ENCODE data around the gene CERK. TPM values are rescaled to one million over a fixed set of nuclear protein-coding genes. Genes with fewer than 3 reads are reported as not detected.

CERK gene
- total and polyA plus RNA-seq, 2 of the 8 experiments (the other 6 are each of a cell fraction or from before 2014, with no cell fraction given): 26.6 to 59.0 TPM

DNA sequence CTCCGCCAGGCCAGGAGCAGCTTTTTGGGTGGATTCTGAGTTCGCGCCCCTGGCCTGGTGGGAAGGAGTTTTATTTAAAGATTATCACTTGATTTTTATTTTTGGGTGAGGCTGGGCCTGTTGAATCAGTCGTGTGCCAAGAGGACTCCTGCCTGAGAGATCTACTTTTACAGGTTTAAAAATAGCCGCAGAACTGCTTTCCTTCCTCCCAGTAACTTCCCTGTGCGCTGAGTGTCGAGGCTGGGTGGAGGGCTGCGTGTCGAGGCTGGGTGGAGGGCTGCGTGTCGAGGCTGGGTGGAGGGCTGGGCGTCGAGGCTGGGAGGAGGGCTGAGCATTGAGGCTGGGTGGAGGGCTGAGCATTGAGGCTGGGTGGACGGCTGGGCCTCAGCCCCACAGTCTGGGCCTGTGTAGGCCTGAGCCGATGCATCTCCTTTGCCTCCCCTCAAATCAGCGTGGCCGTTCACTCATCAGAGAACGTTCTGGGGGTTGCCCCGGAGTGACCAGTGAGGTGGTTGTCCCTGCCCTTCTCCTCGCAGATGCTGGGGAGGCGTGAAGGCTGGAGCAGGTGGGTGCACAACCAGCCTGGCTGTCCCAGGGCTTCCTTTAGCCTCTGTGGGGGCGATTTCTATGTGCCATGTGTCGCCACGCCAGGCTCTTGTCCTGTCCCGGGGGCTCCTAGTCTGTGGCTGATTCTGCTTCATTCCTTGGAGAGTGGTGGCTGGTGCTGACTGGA, 87.8 kb downstream of the CERK start:
- no peak overlapping the region for H2AK5ac ChIP-seq (ENCODE audit: low read depth, low read length)
- TF ChIP-seq SIRT6 (IDR thresholded peaks at IDR 0.05; ENCODE audit: low read length) (no peak), CTCF (IDR thresholded peaks at IDR 0.05; ENCODE audit: control extremely low read depth in 1 of 3, insufficient read depth in 1 of 3, low read depth in 1 of 3, low read length in 3 of 3) (no peak), HDAC6 (IDR thresholded peaks at IDR 0.05; ENCODE audit: low read depth, low read length) (no peak), SIN3A (conservative IDR thresholded peaks at IDR 0.05 in 1 of 2, IDR thresholded peaks at IDR 0.05 in 1 of 2; ENCODE audit: low read depth in 1 of 2, low read length in 2 of 2) (no peak), SRF (IDR thresholded peaks at IDR 0.05; ENCODE audit: low read depth, low read length) (no peak)
- TF ChIP-seq, protein P1, sequence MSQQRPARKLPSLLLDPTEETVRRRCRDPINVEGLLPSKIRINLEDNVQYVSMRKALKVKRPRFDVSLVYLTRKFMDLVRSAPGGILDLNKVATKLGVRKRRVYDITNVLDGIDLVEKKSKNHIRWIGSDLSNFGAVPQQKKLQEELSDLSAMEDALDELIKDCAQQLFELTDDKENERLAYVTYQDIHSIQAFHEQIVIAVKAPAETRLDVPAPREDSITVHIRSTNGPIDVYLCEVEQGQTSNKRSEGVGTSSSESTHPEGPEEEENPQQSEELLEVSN (IDR thresholded peaks at IDR 0.05): no peak
- DNase-seq (ENCODE audit: low read depth in 1 of 2, low spot score in 2 of 2) (no peak), FAIRE-seq (no peak)
- H3K23me2 ChIP-seq (ENCODE audit: low read depth, low read length): peaks cover 9% of the 10 kb centered on the region; the same call in 1 of the 2 replicates
- 0 out of 2 replicates have a peak, but pooled peaks cover 3% of the 10 kb centered on the region for H3K79me1 ChIP-seq (ENCODE audit: low read depth, low read length)
- H3K79me2 ChIP-seq (ENCODE audit: control insufficient read depth in 1 of 2, insufficient read depth in 2 of 2, low read length in 2 of 2): no peaks in the 10 kb centered on the region
- H4K91ac ChIP-seq (replicated peaks; ENCODE audit: insufficient read length, low read length): no peak overlapping the region
- H4K5ac ChIP-seq (ENCODE audit: insufficient read length, low read depth, low read length): no peak overlapping the region
- H2BK15ac ChIP-seq (ENCODE audit: low read length): no peak overlapping the region
- no peak overlapping the region for H2BK12ac ChIP-seq (ENCODE audit: low read depth, low read length)
- H3K14ac ChIP-seq (ENCODE audit: insufficient read length): no peak overlapping the region
- H2AFZ ChIP-seq (ENCODE audit: low read length): no peak overlapping the region
- H2BK20ac ChIP-seq (ENCODE audit: low read length): no peak overlapping the region
- POLR2A ChIA-PET (ENCODE audit: partially characterized antibody): interaction anchor here (1.1 kb wide), 1 partner anchor 13 kb away, joined by 3 read pairs; no protein-coding TSS in a partner anchor
- H3K4ac ChIP-seq (replicated peaks; ENCODE audit: insufficient read length, low read depth, low read length): no peak overlapping the region
- CTCF ChIA-PET (ENCODE audit: partially characterized antibody): interaction anchor here (1.3 to 2.8 kb wide), 2 partner anchors 10 to 87 kb away, joined by 4 to 12 read pairs; no protein-coding TSS in a partner anchor
- H3K4me3 ChIP-seq (ENCODE audit: extremely low read depth in 1 of 4, insufficient read depth in 2 of 4, low read depth in 3 of 4, low read length in 4 of 4): no peak overlapping the region
- WGBS, 2 experiments (ENCODE audit: extremely low coverage in 1 of 2, insufficient coverage in 1 of 2, insufficient read length in 1 of 2, insufficient replicate concordance in 2 of 2, low coverage in 1 of 2, low lambda C conversion rate in 2 of 2, missing lambda C conversion rate in 1 of 2): 86% methylated on average over 24 of the region's 25 CpGs; no CpG with 5 or more reads in 1 of the 2 experiments
- H3K27me3 ChIP-seq (replicated peaks in 1 of 4; ENCODE audit: control insufficient read depth in 3 of 4, extremely low read depth in 1 of 4, insufficient read depth in 3 of 4, low read length in 3 of 4): no peaks in the 10 kb centered on the region
- no peak overlapping the region for H3K18ac ChIP-seq (ENCODE audit: extremely low read depth, low read length)
- H3K4me1 ChIP-seq (replicated peaks in 1 of 4; ENCODE audit: control insufficient read depth in 3 of 4, insufficient read depth in 4 of 4, low read length in 3 of 4): peaks cover 0 to 4% (median 1%) of the 10 kb centered on the region in 4 experiments; a peak in 2 of 7 replicates
- no peak overlapping the region for H3K27ac ChIP-seq (ENCODE audit: low read depth, low read length)
- H2BK120ac ChIP-seq (replicated peaks; ENCODE audit: low read depth, low read length): no peak overlapping the region
- H3K56ac ChIP-seq (replicated peaks; ENCODE audit: insufficient read length, low read depth, low read length): no peak overlapping the region
- H3K4me2 ChIP-seq (ENCODE audit: insufficient read depth in 1 of 2, low read depth in 2 of 2, low read length in 2 of 2): no peak overlapping the region
- H3K9ac ChIP-seq (replicated peaks in 1 of 4; ENCODE audit: extremely low read depth in 1 of 4, low read depth in 3 of 4, low read length in 3 of 4): no peak overlapping the region
- H3K36me3 ChIP-seq (ENCODE audit: control insufficient read depth in 2 of 4, insufficient read depth in 4 of 4, low read length in 3 of 4): no peaks in the 10 kb centered on the region
- no peak overlapping the region for H2BK5ac ChIP-seq (ENCODE audit: low read depth, low read length)
- H4K20me1 ChIP-seq (replicated peaks in 1 of 2; ENCODE audit: control insufficient read depth in 1 of 2, insufficient read depth in 2 of 2, low read length in 2 of 2): peaks cover 2 to 4% of the 10 kb centered on the region in 2 experiments
- no peak overlapping the region for H3K23ac ChIP-seq (ENCODE audit: insufficient read length)
- H4K8ac ChIP-seq (ENCODE audit: extremely low read depth, insufficient read depth, low read length): peak overlapping the region; percentile 58; the same call in 1 of the 2 replicates
- no peaks in the 10 kb centered on the region for H3K9me3 ChIP-seq (ENCODE audit: insufficient read depth in 2 of 2, low read depth in 1 of 2, low read length in 1 of 2)

Measured in H1 (cell line).